Stimulated activated CD4-positive, alpha-beta T cell treated with anti-CD3 and anti-CD28 coated beads, Interleukin-4, amount 100 ng/mL, for 48 hours (primary cell): Measurements from ENCODE around the gene C11orf98.
A peak's percentile ranks its signal among the peaks of the same experiment; 100 is the strongest.
"Not testable (repeated sequence)": the region's sequence is repeated elsewhere in the genome, so short reads cannot be mapped to it uniquely, and the experiment has no call there.

Source experiments
- DNase-seq, 2 donors: peaks; one replicate each; pipeline ENCODE4 v3.0.0-alpha.2; 2020; ENCODE audit warnings: low read depth in 2 of 2

Gene C11orf98

GRCh38 chr11:62650283-62650682 is 14.7 kb downstream of the C11orf98 start:
- DNase-seq = not testable (repeated sequence)

DNA sequence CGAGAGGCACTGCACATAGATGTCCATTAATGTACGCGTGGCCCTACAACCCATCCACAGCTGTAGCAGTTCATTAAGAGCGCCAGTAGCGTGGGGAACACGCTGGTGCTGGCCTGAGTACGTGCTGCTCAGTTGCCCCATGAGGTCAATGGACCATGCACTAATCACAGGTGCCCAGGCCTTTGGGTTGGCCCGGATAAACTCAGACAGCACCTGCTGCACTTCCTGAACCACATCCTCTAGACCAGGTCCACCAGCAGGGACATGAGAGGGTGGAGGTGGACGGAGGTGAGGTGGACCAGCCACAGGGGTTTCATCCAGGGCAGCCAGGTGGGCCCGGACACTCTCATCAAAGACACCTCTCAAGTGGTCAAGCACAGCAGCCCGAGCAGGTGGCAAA is 15.5 kb downstream of the C11orf98 start:
- DNase-seq = no peak

DNA sequence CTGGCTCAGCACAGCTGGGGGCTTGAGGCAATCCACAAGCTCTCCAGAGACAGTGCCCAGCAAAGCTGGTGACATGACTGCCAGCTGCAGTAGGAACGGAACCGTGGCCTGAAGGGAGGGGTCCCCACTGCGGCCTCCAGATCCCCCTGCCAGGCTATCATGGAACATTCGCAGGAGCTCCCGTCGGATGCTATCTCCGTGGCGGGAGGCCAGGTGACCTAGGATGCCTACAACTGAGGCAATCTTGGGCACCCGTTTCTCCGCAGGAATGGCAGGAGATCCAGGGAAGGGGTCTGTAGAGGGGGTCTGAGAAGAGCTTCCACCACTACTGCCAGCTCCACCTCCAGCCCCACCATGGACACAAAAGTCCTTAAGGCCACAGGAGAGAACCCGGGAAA is 16.0 kb downstream of the C11orf98 start:
- no peak for DNase-seq

GRCh38 chr11:62648185-62648966 is 16.6 kb downstream of the C11orf98 start:
- DNase-seq = no peak

GRCh38 chr11:62647609-62648005 is 17.4 kb downstream of the C11orf98 start:
- DNase-seq = no peak

DNA sequence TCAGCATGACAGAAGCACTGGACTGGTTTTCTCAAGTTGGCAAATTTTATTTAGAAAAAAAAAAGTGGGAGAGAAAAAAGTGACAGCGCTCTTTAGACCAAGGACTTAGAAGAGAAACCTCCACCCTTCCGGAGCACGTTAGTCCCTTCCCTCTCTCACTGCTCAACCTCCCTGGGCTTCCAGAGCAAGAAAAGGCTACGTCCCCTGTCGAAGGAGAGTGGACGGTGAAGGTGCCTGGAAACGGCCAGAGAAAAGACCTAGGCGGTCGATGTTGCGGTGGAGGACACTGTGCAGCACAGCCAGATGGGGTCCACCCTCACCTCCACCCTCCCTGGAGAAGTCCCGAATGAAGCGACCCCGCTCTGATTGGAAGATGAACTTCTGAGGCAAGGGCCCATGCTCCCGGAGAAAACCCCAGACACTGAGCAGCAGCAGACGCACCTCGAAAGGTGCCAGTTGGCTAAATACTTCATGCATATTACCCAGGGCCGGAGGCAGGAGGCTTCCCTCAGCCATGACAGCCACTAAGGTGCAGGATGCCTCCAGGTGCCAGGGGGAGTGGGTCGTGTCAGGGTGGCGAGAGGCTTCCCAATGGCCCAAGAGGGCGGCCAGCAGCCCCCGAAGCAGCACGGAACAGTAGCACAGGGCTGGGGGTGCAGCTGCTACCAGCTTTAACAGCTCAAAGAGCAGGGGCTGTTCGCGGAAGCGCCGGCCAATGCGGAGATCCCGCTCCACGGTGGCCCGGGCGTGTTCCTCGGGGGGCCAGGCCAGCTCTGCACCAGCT is 18.0 kb downstream of the C11orf98 start:
- no peak for DNase-seq

DNA sequence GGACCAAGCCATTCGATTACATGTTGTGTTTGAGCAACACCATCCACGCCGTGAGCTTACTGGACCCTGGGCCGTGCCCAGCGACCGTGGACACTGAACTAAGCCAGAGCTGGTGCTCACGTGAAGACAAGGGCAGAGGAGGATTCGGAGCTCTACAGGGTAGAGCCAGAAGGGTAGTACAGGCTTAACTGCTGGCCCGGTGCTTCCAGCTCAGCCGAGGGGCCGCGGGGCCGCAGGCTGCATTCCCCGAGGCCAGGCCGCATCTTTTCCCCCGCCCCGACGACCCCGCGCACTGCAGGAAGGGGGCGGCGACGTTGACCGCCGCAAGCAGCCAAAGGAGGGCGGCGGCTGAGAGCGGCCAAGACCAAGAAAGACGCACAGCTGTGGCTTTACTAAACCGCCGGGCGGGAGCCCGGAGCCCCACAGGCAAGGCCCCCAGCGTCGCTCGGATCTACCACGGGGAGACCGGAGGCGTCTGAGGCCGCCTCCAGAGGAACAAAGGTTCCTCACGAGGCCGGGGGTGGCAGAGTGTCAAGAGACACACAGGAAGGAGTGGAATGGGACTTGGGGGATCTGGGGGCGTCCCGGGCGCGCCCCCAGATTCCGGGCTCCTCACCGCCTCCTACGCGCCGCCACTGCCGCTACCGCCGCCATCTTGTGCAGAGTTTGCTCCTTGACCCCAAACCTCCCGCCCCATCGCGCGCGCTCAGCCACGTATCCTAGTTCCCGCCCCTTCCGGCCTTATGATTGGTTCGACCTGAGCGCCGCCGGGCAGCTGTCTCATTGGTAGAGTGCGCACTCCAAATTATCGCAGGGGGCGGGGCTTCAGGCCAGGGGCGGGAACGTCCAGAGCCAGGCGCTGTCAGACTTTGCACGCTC is 18.8 kb downstream of the C11orf98 start, which contains the start of gene GANAB:
Gene GANAB, minus strand, starts transcription at position 668 of the 879 bp plus-strand sequence. Its CDS starts 14 bp downstream, at position 654.
- DNase-seq = peak; percentile 99 to 100

DNA sequence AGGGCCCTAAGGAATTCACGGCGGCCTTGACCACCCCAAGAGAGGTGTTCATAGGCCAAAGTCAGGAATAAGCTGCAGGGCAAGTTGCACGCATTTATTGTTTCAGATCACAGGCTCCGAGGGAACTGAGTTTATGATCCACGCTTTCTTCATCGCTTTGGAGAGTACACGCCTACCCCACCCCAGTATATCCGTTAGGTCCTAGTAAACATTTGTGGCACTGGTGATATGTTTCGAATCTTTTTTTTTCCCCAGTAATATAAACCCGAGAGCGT is 19.4 kb downstream of the C11orf98 start:
- no peak for DNase-seq

DNA sequence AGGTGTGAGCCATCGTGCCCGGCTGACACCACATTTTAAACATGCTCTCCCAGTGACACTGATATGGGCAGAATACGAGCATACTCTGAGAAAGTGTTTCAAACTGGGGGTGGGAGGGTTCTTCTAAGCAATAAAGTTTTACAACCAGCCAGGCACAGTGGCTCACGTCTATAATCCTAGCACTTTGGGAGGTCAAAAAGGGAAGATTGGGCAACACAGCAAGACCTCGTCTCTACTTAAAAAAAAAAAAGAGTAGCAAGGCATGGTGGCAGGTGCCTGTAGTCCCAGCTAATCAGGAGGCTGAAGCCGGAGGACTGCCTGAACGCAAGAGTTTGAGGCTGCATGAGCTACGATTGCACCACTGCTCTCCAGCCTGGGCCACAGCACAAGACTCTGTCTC is 20.8 kb downstream of the C11orf98 start:
- DNase-seq = no peak

GRCh38 chr11:62632492-62632891 is 32.5 kb downstream of the C11orf98 start:
- DNase-seq = no peak

- no peak for DNase-seq
Measured at GRCh38 chr11:62627713-62628112, 37.3 kb downstream of the C11orf98 start.

GRCh38 chr11:62622476-62623089 is 42.4 kb downstream of the C11orf98 start:
- DNase-seq = no peak

- peak; percentile 94 to 95 for DNase-seq
Measured at GRCh38 chr11:62621567-62622470, 43.2 kb downstream of the C11orf98 start, which contains the start of gene B3GAT3. Gene B3GAT3, minus strand, starts transcription at chr11:62621986. Its CDS starts 39 bp downstream, at chr11:62621947.

DNA sequence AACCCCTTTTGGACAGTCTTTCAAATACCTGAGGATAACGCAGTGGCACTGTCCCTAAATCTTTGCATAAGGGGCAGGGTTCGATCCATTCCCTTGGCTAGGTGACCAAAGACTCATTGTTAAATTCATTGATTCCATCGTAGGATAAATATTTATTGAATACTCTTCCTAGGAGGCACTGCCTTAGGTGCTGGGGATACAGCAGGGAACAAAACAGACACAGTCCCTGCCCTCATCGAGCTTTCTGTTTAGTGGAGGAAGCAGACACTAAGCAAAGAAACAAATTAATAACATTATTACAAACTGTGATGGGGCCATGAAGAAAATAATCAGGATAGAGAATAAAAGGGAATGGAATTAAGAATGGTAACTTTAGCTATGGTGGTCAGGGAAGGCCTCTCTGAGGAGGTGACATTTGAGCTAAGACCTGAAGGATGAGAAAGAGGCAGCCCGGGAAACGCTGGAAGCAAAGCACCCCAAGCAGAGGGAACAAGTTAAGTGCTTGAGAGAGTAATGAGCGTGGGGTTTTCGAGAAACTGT is 43.9 kb downstream of the C11orf98 start:
- DNase-seq = no peak

DNA sequence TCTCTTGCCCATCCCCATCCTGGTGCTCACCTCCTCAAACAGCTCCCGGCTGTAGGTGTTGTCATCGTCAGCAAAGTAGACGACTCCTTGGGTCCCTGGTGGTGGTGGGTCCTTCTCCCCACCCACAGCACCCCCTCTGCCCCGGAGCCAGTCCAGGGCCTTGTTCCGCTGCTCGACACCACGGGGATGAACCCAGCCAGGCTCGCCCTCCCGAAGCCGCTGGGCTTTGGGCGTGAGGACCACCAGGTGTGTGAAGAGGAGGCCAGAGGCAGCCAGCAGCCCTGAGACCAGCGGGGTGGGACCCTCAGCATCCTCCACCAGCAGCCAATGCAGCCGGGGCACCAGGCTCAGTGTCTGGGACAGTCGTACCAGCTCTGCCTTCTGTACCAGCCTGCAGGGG is 48.1 kb downstream of the C11orf98 start:
- not testable (repeated sequence) for DNase-seq

DNA sequence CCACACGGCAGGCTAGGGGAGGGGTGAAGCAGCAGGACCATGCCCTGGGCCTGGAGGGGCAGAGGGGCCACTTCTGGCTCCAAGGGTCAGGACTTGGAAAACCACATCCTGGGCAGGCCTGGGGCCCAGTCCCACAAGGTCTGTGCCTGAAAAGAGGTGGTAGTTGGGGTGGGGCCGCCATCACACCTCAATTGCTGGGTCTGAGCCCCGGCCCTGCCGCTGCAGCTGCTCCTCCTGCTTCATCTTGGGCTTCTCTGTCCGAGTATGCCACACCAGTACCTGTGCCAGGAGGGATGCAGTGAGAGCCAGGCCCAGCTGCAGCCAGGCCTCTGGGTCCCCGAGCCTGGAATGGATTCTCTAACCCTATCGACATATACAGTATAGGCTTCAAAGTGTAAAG is 49.5 kb downstream of the C11orf98 start:
- no peak for DNase-seq

DNA sequence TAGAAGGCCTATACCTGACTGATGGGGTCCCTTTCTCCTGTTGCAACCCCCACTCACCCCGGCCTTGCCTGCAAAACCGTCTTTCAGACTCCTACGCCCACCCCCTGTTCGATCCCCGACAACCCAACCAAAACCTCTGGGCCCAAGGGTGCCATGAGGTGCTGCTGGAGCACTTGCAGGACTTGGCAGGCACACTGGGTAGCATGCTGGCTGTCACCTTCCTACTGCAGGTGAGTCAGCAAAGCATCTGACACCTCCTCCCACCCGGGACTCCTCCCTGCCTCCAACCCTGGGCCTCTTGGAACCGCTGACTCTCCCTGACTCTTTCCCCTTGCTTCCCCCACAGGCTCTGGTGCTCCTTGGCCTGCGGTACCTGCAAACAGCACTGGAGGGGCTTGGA is 50.7 kb downstream of the C11orf98 start:
- DNase-seq = no peak

DNA sequence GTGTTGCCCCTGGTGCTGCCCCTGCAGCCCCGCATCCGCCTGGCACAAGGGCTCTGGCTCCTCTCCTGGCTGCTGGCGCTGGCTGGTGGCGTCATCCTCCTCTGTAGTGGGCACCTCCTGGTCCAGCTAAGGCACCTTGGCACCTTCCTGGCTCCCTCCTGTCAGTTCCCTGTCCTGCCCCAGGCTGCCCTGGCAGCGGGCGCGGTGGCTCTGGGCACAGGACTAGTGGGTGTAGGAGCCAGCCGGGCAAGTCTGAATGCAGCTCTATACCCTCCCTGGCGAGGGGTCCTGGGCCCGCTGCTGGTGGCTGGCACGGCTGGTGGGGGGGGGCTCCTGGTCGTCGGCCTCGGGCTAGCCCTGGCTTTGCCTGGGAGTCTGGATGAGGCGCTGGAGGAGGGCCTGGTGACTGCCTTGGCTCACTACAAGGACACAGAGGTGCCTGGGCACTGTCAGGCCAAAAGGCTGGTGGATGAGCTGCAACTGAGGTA is 51.7 kb downstream of the C11orf98 start:
- no peak for DNase-seq
